CD4-positive, alpha-beta T cell (primary cell): ENCODE results near the gene CEP295NL. TPM values are rescaled to one million over a fixed set of nuclear protein-coding genes. Genes with fewer than 3 reads are reported as not detected.

Source experiments
- ATAC-seq: fragments of 200-7000 bp; cut with Tn5 transposase; one replicate; pipeline ENCODE4 v1.10.0; 2022; ENCODE audit warnings: mild to moderate bottlenecking; ENCODE audit not compliant: poor library complexity
- CTCF ChIA-PET: fragments of 350-600 bp; sonication (Branson Sonifier 250); formaldehyde crosslinking; loops from one replicate; lab custom pipeline; 2021; ENCODE audit warnings: antibody characterized with exemption, inconsistent platforms; lab: Charles Lee
- POLR2A ChIA-PET: fragments of 350-600 bp; sonication (Branson Sonifier 250); formaldehyde crosslinking; loops from one replicate; lab custom pipeline; 2021; ENCODE audit warnings: antibody characterized with exemption, inconsistent platforms; lab: Charles Lee
- DNase-seq, 14 experiments: peaks; one replicate each; pipeline ENCODE4 v3.0.0-alpha.2; 2013 to 2020; ENCODE audit warnings: mixed read lengths in 2 of 14
- H3K27ac ChIP-seq, 2 donors: one replicate each; pipeline versions ENCODE4 v1.5.1 to v1.7.0; 2013; ENCODE audit warnings: low read length in 2 of 2, low read depth in 1 of 2, mild to moderate bottlenecking in 1 of 2
- H3K27me3 ChIP-seq, 2 experiments: 1 replicate in 1 of 2; 2 replicates in 1 of 2; pipeline versions ENCODE4 v1.6.1 to v1.7.0; 2013; ENCODE audit warnings: low read length in 2 of 2, control low read depth in 1 of 2, mild to moderate bottlenecking in 1 of 2, moderate library complexity in 1 of 2; ENCODE audit not compliant: insufficient read depth in 2 of 2, control insufficient read depth in 1 of 2
- H3K36me3 ChIP-seq: one replicate; pipeline ENCODE4 v1.6.1; 2013; ENCODE audit warnings: low read length, control low read depth; ENCODE audit not compliant: insufficient read depth
- H3K4me1 ChIP-seq: one replicate; pipeline ENCODE4 v1.6.1; 2013; ENCODE audit warnings: low read length, control low read depth; ENCODE audit not compliant: insufficient read depth
- H3K4me3 ChIP-seq: one replicate; pipeline ENCODE4 v1.5.1; 2013; ENCODE audit warnings: mild to moderate bottlenecking, low read length, moderate library complexity
- H3K9me3 ChIP-seq, 2 experiments: 1 replicate in 1 of 2; 2 replicates in 1 of 2; pipeline versions ENCODE4 v1.6.1 to v1.7.0; 2013; ENCODE audit warnings: low read length in 2 of 2, mild to moderate bottlenecking in 2 of 2, control low read depth in 1 of 2, moderate library complexity in 1 of 2; ENCODE audit not compliant: control insufficient read depth in 1 of 2, insufficient read depth in 1 of 2
- H3K27ac Mint-ChIP-seq: one replicate; pipeline ENCODE4 v1.8.0; 2020; ENCODE audit warnings: mixed read lengths
- H3K27me3 Mint-ChIP-seq: one replicate; pipeline ENCODE4 v1.8.0; 2021; ENCODE audit warnings: mixed read lengths
- H3K36me3 Mint-ChIP-seq: one replicate; pipeline ENCODE4 v1.8.0; 2021; ENCODE audit warnings: low read depth, mixed read lengths
- H3K4me1 Mint-ChIP-seq: one replicate; pipeline ENCODE4 v1.8.0; 2021; ENCODE audit warnings: low read depth, mixed read lengths
- H3K4me3 Mint-ChIP-seq: one replicate; pipeline ENCODE4 v1.8.0; 2020; ENCODE audit warnings: mild to moderate bottlenecking, mixed read lengths
- H3K9me3 Mint-ChIP-seq: one replicate; pipeline ENCODE4 v1.8.0; 2020; ENCODE audit warnings: mixed read lengths
- CTCF ChIP-seq: fragments of 200-600 bp; IDR thresholded peaks from one replicate; pipeline ENCODE4 v1.8.0; 2022; ENCODE audit warnings: antibody characterized with exemption, mild to moderate bottlenecking
- intact Hi-C, 2 experiments: fragments of 100-400 bp; cut with DNase I in 1 of 2; cut with micrococcal nuclease in 1 of 2; formaldehyde crosslinking; loops; one replicate each; pipeline versions ENCODE4 v1.15.1 to v1.9.0; 2023 to 2025; cut with DNase I, micrococcal nuclease
- polyA plus RNA-seq, 2 donors: library from polyadenylated mRNA; unstranded; fragments of 120-200 nt; gene quantifications; one replicate each; pipeline ENCODE4 v1.2.1, GENCODE V29; 2013
- total RNA-seq, 174 experiments: library from RNA in 2 of 174; stranded (reverse) in 2 of 174; gene quantifications; one replicate each; pipeline ENCODE4 v1.2.3 and lab custom pipeline; 2021 to 2026

The CEP295NL gene
- total RNA-seq (1 to 10 TPM; 2.6 to 2.7 TPM), total RNA-seq (lab: John Stamatoyannopoulos, UW) (0 to 1.00 (median 0.06) reads per million in 172 experiments)
- 0.11 TPM for polyA plus RNA-seq (2013, experiment 1 of 2)
- 0.23 TPM for polyA plus RNA-seq (2013, experiment 2 of 2)

- ATAC-seq: no peak
- peaks cover 5% of the 10 kb centered on the region for H3K4me1 ChIP-seq
- no peaks in the 10 kb centered on the region for H3K36me3 ChIP-seq
- no peak within 1 kb of the TSS for H3K4me3 ChIP-seq
- no peak within 1 kb of the TSS for H3K27ac ChIP-seq
- H3K4me1 Mint-ChIP-seq: peaks cover 5% of the 10 kb centered on the region
- H3K27ac Mint-ChIP-seq: no peak within 1 kb of the TSS
- H3K9me3 Mint-ChIP-seq: no peaks in the 10 kb centered on the region
- CTCF ChIA-PET: no interaction called here
- DNase-seq: no peak
- no peaks in the 10 kb centered on the region for H3K27me3 ChIP-seq
- H3K36me3 Mint-ChIP-seq: no peaks in the 10 kb centered on the region
- intact Hi-C loops: no loop called here
- H3K9me3 ChIP-seq: no peaks in the 10 kb centered on the region
- POLR2A ChIA-PET: no interaction called here
- H3K4me3 Mint-ChIP-seq: no peak within 1 kb of the TSS
- no peaks in the 10 kb centered on the region for H3K27me3 Mint-ChIP-seq
- no peak for TF ChIP-seq CTCF
These were observed at the start of gene CEP295NL for GRCh38 chr17:78903101-78903779. Gene CEP295NL, minus strand, starts transcription at chr17:78903201. Its CDS starts 1,373 bp downstream, at chr17:78901828.

GRCh38 chr17:78952706-78953105 lies 49.7 kb upstream of the CEP295NL start:
- Histone ChIP-seq H3K27me3 (no peaks in the 10 kb centered on the region), H3K9me3 (peaks cover 7 to 23% of the 10 kb centered on the region in 2 experiments), H3K36me3 (no peaks in the 10 kb centered on the region), H3K4me1 (no peaks in the 10 kb centered on the region), H3K4me3 (no peak overlapping the region), H3K27ac (no peak overlapping the region)
- Mint-ChIP-seq H3K9me3 (peaks cover 10% of the 10 kb centered on the region), H3K36me3 (no peaks in the 10 kb centered on the region), H3K4me1 (no peaks in the 10 kb centered on the region), H3K27ac (no peak overlapping the region), H3K27me3 (no peaks in the 10 kb centered on the region), H3K4me3 (no peak overlapping the region)
- ChIA-PET CTCF (no interaction called here), POLR2A (no interaction called here)
- DNase-seq (no peak), ATAC-seq (no peak)
- intact Hi-C loops: no loop called here
- no peak for TF ChIP-seq CTCF

- intact Hi-C loops: no loop called here
- H3K27ac Mint-ChIP-seq: no peak overlapping the region
- H3K9me3 Mint-ChIP-seq: peaks cover 10% of the 10 kb centered on the region
- DNase-seq (no peak), ATAC-seq (no peak)
- H3K36me3 Mint-ChIP-seq: no peaks in the 10 kb centered on the region
- no peaks in the 10 kb centered on the region for H3K27me3 ChIP-seq
- H3K4me1 ChIP-seq: no peaks in the 10 kb centered on the region
- TF ChIP-seq CTCF: no peak
- no peak overlapping the region for H3K27ac ChIP-seq
- H3K9me3 ChIP-seq: peaks cover 7 to 25% of the 10 kb centered on the region in 2 experiments
- no peak overlapping the region for H3K4me3 ChIP-seq
- H3K4me1 Mint-ChIP-seq: no peaks in the 10 kb centered on the region
- no peak overlapping the region for H3K4me3 Mint-ChIP-seq
- POLR2A ChIA-PET: no interaction called here
- H3K27me3 Mint-ChIP-seq: no peaks in the 10 kb centered on the region
- H3K36me3 ChIP-seq: no peaks in the 10 kb centered on the region
- CTCF ChIA-PET: no interaction called here
These were observed 49.1 kb upstream of the CEP295NL start for GRCh38 chr17:78951967-78952551.
